HL-60 (cell line): Measurements from ENCODE around the gene PLOD1.

Source experiments
- DNase-seq, 2 experiments: peaks; one replicate each; pipeline ENCODE4 v3.0.0-alpha.2; 2010 to 2020; ENCODE audit warnings: low read depth in 1 of 2, low spot score in 1 of 2
- H3K27ac ChIP-seq: fragments of 250-450 bp; sonication (Bioruptor Pico); replicated peaks from 2 replicates; pipeline ENCODE4 v1.5.1; 2020; ENCODE audit warnings: mild to moderate bottlenecking, moderate library complexity
- H3K27me3 ChIP-seq: fragments of 250-450 bp; sonication (Bioruptor Pico); 2 replicates; pipeline ENCODE4 v1.5.1; 2021; ENCODE audit warnings: mild to moderate bottlenecking, moderate library complexity; ENCODE audit not compliant: insufficient read depth, poor library complexity, severe bottlenecking
- H3K4me3 ChIP-seq: replicated peaks from 2 replicates; pipeline ENCODE4 v1.5.1; 2011; ENCODE audit warnings: mild to moderate bottlenecking, control low read depth, low read length; ENCODE audit not compliant: insufficient read depth
- GABPA ChIP-seq: IDR thresholded peaks from 2 replicates; pipeline ENCODE4 v1.6.1; 2012; ENCODE audit warnings: low read depth
- POLR2AphosphoS5 ChIP-seq: IDR thresholded peaks from 2 replicates; pipeline ENCODE4 v1.6.1; 2012; ENCODE audit warnings: low read depth
- SPI1 ChIP-seq: IDR thresholded peaks from 2 replicates; pipeline ENCODE4 v1.6.1; 2012; ENCODE audit warnings: low read depth, mild to moderate bottlenecking, borderline replicate concordance
- TF ChIP-seq, protein P1 (sequence below): IDR thresholded peaks from one replicate; pipeline ENCODE4 v1.5.1; 2011; ENCODE audit warnings: low read length, control low read depth, inconsistent platforms; ENCODE audit not compliant: insufficient read depth
- TF ChIP-seq, protein P2 (sequence below): IDR thresholded peaks from 2 replicates; pipeline ENCODE4 v1.6.1; 2012; ENCODE audit warnings: low read depth; ENCODE audit not compliant: insufficient replicate concordance

The PLOD1 gene

DNA sequence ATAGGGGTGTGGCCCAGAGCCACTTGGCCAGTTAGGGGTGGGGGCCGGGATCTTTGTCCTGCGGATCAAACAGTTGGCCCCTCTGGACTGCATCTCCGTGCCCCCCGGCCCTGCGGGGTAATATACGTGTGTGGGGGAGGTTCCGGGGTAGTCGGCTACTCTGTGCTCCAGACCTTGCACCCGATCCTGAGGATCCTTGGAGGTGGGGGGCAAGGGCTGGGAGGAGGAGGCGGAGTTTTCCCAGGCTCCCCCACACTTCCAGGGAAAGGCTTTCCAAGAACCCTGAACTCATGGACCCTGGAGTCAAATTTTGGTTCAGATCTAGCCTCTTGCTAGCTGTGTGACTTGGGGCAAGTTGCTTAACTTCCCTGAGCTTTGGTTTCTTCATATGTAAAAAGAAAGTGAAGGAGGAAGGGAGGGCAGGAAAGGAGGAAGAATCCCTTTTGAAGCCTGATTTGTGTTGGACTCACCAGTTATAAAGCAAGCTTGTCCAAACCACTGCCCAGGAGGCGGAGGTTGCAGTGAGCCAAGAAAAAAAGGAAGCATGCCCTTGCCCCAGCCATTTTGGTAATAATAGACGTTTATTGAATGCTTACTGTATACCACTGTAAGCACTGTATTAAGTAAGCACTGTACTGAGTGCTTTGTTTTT is 85.5 kb downstream of the PLOD1 start:
- Histone ChIP-seq H3K4me3 (peak overlapping the region; percentile 97), H3K27ac (peak overlapping the region; percentile 80), H3K27me3 (no peaks in the 10 kb centered on the region)
- TF ChIP-seq, protein P1, sequence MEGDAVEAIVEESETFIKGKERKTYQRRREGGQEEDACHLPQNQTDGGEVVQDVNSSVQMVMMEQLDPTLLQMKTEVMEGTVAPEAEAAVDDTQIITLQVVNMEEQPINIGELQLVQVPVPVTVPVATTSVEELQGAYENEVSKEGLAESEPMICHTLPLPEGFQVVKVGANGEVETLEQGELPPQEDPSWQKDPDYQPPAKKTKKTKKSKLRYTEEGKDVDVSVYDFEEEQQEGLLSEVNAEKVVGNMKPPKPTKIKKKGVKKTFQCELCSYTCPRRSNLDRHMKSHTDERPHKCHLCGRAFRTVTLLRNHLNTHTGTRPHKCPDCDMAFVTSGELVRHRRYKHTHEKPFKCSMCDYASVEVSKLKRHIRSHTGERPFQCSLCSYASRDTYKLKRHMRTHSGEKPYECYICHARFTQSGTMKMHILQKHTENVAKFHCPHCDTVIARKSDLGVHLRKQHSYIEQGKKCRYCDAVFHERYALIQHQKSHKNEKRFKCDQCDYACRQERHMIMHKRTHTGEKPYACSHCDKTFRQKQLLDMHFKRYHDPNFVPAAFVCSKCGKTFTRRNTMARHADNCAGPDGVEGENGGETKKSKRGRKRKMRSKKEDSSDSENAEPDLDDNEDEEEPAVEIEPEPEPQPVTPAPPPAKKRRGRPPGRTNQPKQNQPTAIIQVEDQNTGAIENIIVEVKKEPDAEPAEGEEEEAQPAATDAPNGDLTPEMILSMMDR = no peak
- no peak for TF ChIP-seq SPI1
- TF ChIP-seq GABPA = no peak
- no peak for TF ChIP-seq POLR2AphosphoS5
- TF ChIP-seq, protein P2, sequence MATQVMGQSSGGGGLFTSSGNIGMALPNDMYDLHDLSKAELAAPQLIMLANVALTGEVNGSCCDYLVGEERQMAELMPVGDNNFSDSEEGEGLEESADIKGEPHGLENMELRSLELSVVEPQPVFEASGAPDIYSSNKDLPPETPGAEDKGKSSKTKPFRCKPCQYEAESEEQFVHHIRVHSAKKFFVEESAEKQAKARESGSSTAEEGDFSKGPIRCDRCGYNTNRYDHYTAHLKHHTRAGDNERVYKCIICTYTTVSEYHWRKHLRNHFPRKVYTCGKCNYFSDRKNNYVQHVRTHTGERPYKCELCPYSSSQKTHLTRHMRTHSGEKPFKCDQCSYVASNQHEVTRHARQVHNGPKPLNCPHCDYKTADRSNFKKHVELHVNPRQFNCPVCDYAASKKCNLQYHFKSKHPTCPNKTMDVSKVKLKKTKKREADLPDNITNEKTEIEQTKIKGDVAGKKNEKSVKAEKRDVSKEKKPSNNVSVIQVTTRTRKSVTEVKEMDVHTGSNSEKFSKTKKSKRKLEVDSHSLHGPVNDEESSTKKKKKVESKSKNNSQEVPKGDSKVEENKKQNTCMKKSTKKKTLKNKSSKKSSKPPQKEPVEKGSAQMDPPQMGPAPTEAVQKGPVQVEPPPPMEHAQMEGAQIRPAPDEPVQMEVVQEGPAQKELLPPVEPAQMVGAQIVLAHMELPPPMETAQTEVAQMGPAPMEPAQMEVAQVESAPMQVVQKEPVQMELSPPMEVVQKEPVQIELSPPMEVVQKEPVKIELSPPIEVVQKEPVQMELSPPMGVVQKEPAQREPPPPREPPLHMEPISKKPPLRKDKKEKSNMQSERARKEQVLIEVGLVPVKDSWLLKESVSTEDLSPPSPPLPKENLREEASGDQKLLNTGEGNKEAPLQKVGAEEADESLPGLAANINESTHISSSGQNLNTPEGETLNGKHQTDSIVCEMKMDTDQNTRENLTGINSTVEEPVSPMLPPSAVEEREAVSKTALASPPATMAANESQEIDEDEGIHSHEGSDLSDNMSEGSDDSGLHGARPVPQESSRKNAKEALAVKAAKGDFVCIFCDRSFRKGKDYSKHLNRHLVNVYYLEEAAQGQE = no peak
- peak; percentile 47 to 82 for DNase-seq

DNA sequence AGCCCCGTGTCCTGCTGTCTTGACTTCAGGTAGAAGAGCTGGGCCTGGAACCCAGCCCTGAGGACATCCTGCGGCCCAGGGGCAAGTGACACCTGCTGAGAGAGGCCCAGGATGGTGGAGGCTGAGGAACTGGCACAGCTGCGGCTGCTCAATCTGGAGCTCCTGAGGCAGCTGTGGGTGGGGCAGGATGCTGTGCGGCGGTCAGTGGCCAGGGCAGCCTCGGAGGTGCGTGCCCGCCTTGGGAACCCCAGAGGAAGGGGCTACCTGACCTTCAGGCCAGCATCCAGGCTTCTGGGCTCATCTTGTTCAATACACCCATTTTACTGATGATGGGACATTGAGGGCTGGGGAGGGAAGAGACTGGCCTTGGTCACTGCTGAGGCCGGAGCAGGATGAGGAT is 87.1 kb downstream of the PLOD1 start:
- no peak overlapping the region for H3K27ac ChIP-seq
- H3K4me3 ChIP-seq = no peak overlapping the region
- TF ChIP-seq, protein P1 = no peak
- TF ChIP-seq, protein P2 = no peak
- TF ChIP-seq GABPA (no peak), SPI1 (no peak), POLR2AphosphoS5 (no peak)
- H3K27me3 ChIP-seq = no peaks in the 10 kb centered on the region
- DNase-seq = no peak

DNA sequence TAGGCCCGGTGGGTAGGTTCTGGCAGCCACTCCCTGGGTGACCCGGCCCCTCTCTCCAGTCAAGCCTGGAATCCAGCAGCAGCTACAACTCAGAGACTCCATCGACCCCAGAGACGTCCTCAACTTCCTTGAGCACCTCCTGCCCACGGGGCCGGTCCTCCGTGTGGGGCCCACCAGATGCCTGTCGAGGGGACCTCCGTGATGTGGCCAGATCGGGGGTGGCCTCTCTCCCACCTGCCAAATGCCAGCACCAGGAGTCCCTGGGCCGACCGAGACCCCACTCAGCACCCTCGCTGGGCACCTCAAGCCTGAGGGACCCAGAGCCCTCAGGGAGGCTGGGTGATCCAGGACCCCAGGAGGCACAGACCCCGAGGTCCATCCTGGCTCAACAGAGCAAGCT is 87.5 kb downstream of the PLOD1 start:
- H3K27ac ChIP-seq = no peak overlapping the region
- no peaks in the 10 kb centered on the region for H3K27me3 ChIP-seq
- no peak overlapping the region for H3K4me3 ChIP-seq
- DNase-seq = no peak
- no peak for TF ChIP-seq GABPA
- no peak for TF ChIP-seq SPI1
- TF ChIP-seq, protein P2 = no peak
- no peak for TF ChIP-seq POLR2AphosphoS5
- TF ChIP-seq, protein P1 = no peak
